Neural progenitor cell (in vitro differentiated cells): ENCODE measurements around the gene CACNA2D4. TPM values are rescaled to one million over a fixed set of nuclear protein-coding genes. Genes with fewer than 3 reads are reported as not detected.

ENCODE experiments used
- DNase-seq: peaks from one replicate; pipeline ENCODE4 v3.0.0-alpha.2; 2016; ENCODE audit warnings: low spot score
- H2AFZ ChIP-seq: fragments of 200-600 bp; sonication (generic); replicated peaks from 2 replicates; pipeline ENCODE4 v1.6.1; 2016; ENCODE audit warnings: antibody characterized with exemption
- H3F3A ChIP-seq: fragments of 200-600 bp; sonication (generic); 2 replicates; pipeline ENCODE4 v1.6.1; 2016; ENCODE audit warnings: antibody characterized with exemption, low read depth
- H3K27ac ChIP-seq: fragments of 200-600 bp; sonication (generic); 2 replicates; pipeline ENCODE4 v1.5.1; 2016; ENCODE audit warnings: mild to moderate bottlenecking
- H3K27me3 ChIP-seq: fragments of 200-600 bp; sonication (generic); 2 replicates; pipeline ENCODE4 v1.6.1; 2016; ENCODE audit warnings: mild to moderate bottlenecking, moderate library complexity
- H3K36me3 ChIP-seq: fragments of 200-600 bp; sonication (generic); 2 replicates; pipeline ENCODE4 v1.5.1; 2016
- H3K4me1 ChIP-seq: fragments of 200-600 bp; sonication (generic); 2 replicates; pipeline ENCODE4 v1.6.1; 2016; ENCODE audit warnings: mixed run types
- H3K4me2 ChIP-seq: fragments of 200-600 bp; sonication (generic); 2 replicates; pipeline ENCODE4 v1.6.1; 2016
- H3K4me3 ChIP-seq: fragments of 200-600 bp; sonication (generic); 2 replicates; pipeline ENCODE4 v1.5.1; 2016
- H3K79me2 ChIP-seq: fragments of 200-600 bp; sonication (generic); 2 replicates; pipeline ENCODE4 v1.6.1; 2016; ENCODE audit warnings: low read depth
- H3K9ac ChIP-seq: fragments of 200-600 bp; sonication (generic); 2 replicates; pipeline ENCODE4 v1.6.1; 2016
- H3K9me3 ChIP-seq: fragments of 200-600 bp; sonication (generic); 2 replicates; pipeline ENCODE4 v1.5.1; 2016; ENCODE audit warnings: low read depth
- H4K20me1 ChIP-seq: fragments of 200-600 bp; sonication (generic); 2 replicates; pipeline ENCODE4 v1.6.1; 2016; ENCODE audit warnings: low read depth
- H3K27ac Mint-ChIP-seq: 3 replicates; pipeline ENCODE4 v1.8.0; 2021; ENCODE audit warnings: mixed read lengths
- H3K27me3 Mint-ChIP-seq: 2 replicates; pipeline ENCODE4 v1.8.0; 2022; ENCODE audit warnings: low read depth, mild to moderate bottlenecking, inconsistent platforms, moderate library complexity, mixed read lengths; ENCODE audit not compliant: insufficient read depth
- H3K36me3 Mint-ChIP-seq: 3 replicates; pipeline ENCODE4 v1.8.0; 2021; ENCODE audit warnings: mixed read lengths
- H3K4me1 Mint-ChIP-seq: 3 replicates; pipeline ENCODE4 v1.8.0; 2021; ENCODE audit warnings: mixed read lengths
- H3K4me3 Mint-ChIP-seq: 3 replicates; pipeline ENCODE4 v1.8.0; 2021; ENCODE audit warnings: mild to moderate bottlenecking, moderate library complexity, mixed read lengths
- H3K9me3 Mint-ChIP-seq: 3 replicates; pipeline ENCODE4 v1.8.0; 2020; ENCODE audit warnings: mixed read lengths
- CTCF ChIP-seq: fragments of 200-600 bp; sonication (generic); IDR thresholded peaks from 2 replicates; pipeline ENCODE4 v1.5.1; 2017; ENCODE audit warnings: antibody characterized with exemption, mild to moderate bottlenecking
- EZH2 ChIP-seq: fragments of 200-600 bp; sonication (generic); IDR thresholded peaks from 2 replicates; pipeline ENCODE4 v1.6.1; 2017; ENCODE audit warnings: antibody characterized with exemption, mild to moderate bottlenecking, moderate library complexity
- EZH2phosphoT487 ChIP-seq: fragments of 200-600 bp; sonication (generic); IDR thresholded peaks from 2 replicates; pipeline ENCODE4 v1.6.1; 2017; ENCODE audit warnings: antibody characterized with exemption
- total RNA-seq: library from RNA; depleted of rRNA; stranded (reverse); fragments of >200 nt; gene quantifications from 2 replicates; pipeline ENCODE4 v1.2.3, GENCODE V29; 2015; ENCODE audit warnings: low replicate concordance

The CACNA2D4 gene
- total RNA-seq, 1 donor from 2014 or later = 3.0 TPM

DNA sequence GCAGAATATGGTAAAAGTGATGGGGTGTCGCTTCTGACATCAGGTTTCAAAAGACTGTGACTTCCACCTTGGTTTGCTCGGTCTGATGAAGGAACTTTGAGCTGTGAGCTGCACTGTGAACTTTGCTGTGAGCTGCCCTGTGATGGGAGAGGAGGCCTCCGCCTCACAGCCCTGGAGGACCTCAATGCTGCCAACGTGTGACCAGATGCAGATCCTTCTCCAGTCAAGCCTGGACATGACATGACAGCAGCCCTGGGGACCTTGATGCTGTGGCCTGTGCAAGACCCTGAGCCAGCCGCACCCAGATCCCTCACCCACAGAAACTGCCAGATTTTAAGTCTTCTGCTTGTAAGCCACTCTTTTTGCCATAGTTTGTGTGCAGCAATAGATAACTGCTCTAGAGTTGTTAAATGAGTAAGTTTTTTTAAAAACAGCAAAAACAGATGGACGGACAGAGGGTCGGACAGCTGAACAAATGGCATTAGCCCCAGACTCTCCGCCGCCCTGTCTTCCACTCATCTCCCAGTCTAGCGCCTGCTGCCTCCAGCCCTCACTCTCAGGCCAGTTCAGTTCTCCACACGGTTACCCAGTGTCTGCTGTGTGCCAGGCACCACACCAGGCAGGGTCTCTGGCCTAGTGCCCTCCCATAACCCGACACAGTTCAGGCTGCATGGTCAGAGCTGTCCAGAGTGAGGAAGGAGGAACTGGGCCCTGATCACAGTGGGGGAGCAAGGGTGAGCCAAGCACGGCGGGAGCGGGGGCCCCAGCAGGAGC, 111.2 kb downstream of the CACNA2D4 start:
- Mint-ChIP-seq H3K4me1 (peaks cover 25% of the 10 kb centered on the region), H3K27ac (peak overlapping the region; percentile 57), H3K4me3 (no peak overlapping the region), H3K27me3 (peaks cover 7% of the 10 kb centered on the region), H3K36me3 (peaks cover 2% of the 10 kb centered on the region), H3K9me3 (peaks cover 2% of the 10 kb centered on the region)
- Histone ChIP-seq H3K27me3 (no peaks in the 10 kb centered on the region), H2AFZ (no peak overlapping the region), H3K4me3 (no peak overlapping the region), H3K79me2 (no peaks in the 10 kb centered on the region), H3K27ac (no peak overlapping the region), H3K4me1 (no peaks in the 10 kb centered on the region), H3K4me2 (no peak overlapping the region), H3K9me3 (no peaks in the 10 kb centered on the region), H4K20me1 (no peaks in the 10 kb centered on the region), H3K9ac (no peak overlapping the region), H3F3A (no peaks in the 10 kb centered on the region), H3K36me3 (no peaks in the 10 kb centered on the region)
- DNase-seq = no peak
- TF ChIP-seq EZH2 = no peak
- TF ChIP-seq CTCF = no peak
- TF ChIP-seq EZH2phosphoT487 = no peak

DNA sequence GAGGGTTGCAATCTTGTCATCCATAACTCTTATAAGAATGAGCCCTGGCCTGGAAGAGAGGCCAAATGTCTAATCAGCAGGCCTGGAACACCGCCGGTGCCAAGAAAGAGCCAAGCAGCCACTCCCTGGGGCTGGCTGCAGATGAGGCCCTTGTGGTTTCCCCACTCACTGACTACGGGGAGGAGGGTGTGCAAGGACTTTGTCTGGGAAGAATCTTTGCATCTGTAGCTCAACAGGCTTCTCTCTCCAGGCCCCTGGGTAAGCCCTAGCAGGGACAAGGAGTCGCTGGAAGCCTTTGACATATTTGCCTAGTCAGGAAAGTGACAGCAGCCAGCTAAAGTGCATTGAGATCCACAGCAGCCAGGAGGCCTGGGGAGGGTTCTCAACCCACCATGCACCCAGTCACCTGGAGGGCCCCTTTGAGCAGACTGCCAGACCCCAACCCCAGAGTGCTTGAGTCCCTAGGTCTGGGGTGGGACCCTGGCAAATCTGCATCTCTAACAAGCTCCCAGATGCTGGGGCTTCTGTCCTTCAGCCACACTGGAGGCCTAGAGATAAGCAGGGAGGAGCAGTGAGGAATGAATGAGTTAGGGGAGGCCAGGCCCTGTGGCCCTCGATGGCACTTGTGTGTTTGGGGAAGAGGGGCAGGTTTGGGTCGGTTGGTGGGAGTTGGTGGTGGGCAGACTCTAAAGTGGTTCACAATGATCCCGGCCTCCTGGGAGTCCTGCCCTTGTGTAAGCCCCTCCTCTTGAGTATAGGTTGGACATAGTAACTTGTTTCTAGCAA, 112.0 kb downstream of the CACNA2D4 start:
- no peaks in the 10 kb centered on the region for H3K4me1 ChIP-seq
- TF ChIP-seq EZH2 = no peak
- no peak for TF ChIP-seq CTCF
- no peak for TF ChIP-seq EZH2phosphoT487
- Mint-ChIP-seq H3K4me3 (no peak overlapping the region), H3K4me1 (peaks cover 29% of the 10 kb centered on the region), H3K27me3 (peaks cover 10% of the 10 kb centered on the region), H3K36me3 (peaks cover 2% of the 10 kb centered on the region), H3K9me3 (peaks cover 2% of the 10 kb centered on the region), H3K27ac (no peak overlapping the region)
- no peaks in the 10 kb centered on the region for H3K79me2 ChIP-seq
- no peak overlapping the region for H3K9ac ChIP-seq
- no peaks in the 10 kb centered on the region for H3K9me3 ChIP-seq
- H3F3A ChIP-seq = no peaks in the 10 kb centered on the region
- H3K4me2 ChIP-seq = no peak overlapping the region
- no peaks in the 10 kb centered on the region for H4K20me1 ChIP-seq
- no peak overlapping the region for H2AFZ ChIP-seq
- no peak overlapping the region for H3K4me3 ChIP-seq
- DNase-seq = no peak
- no peak overlapping the region for H3K27ac ChIP-seq
- no peaks in the 10 kb centered on the region for H3K27me3 ChIP-seq
- H3K36me3 ChIP-seq = no peaks in the 10 kb centered on the region

GRCh38 chr12:1805441-1806081, 112.9 kb downstream of the CACNA2D4 start:
- H3K27me3 ChIP-seq = no peaks in the 10 kb centered on the region
- H4K20me1 ChIP-seq = no peaks in the 10 kb centered on the region
- no peak overlapping the region for H3K27ac Mint-ChIP-seq
- H3K36me3 ChIP-seq = no peaks in the 10 kb centered on the region
- H3K9me3 ChIP-seq = no peaks in the 10 kb centered on the region
- H3K27me3 Mint-ChIP-seq = peaks cover 11% of the 10 kb centered on the region
- H3K4me1 ChIP-seq = no peaks in the 10 kb centered on the region
- H3K79me2 ChIP-seq = no peaks in the 10 kb centered on the region
- no peak overlapping the region for H3K4me3 Mint-ChIP-seq
- H3K9me3 Mint-ChIP-seq = peaks cover 2% of the 10 kb centered on the region
- no peak for DNase-seq
- no peak overlapping the region for H3K4me2 ChIP-seq
- H3K27ac ChIP-seq = no peak overlapping the region
- no peak overlapping the region for H3K9ac ChIP-seq
- H3K4me3 ChIP-seq = no peak overlapping the region
- TF ChIP-seq EZH2phosphoT487 (no peak), CTCF (no peak), EZH2 (no peak)
- no peak overlapping the region for H2AFZ ChIP-seq
- peaks cover 2% of the 10 kb centered on the region for H3K36me3 Mint-ChIP-seq
- H3F3A ChIP-seq = no peaks in the 10 kb centered on the region
- H3K4me1 Mint-ChIP-seq = peaks cover 31% of the 10 kb centered on the region
